ENCODE results near the gene PIK3R2.
"Not testable (repeated sequence)": the region's sequence is repeated elsewhere in the genome, so short reads cannot be mapped to it uniquely, and the experiment has no call there.

DNA sequence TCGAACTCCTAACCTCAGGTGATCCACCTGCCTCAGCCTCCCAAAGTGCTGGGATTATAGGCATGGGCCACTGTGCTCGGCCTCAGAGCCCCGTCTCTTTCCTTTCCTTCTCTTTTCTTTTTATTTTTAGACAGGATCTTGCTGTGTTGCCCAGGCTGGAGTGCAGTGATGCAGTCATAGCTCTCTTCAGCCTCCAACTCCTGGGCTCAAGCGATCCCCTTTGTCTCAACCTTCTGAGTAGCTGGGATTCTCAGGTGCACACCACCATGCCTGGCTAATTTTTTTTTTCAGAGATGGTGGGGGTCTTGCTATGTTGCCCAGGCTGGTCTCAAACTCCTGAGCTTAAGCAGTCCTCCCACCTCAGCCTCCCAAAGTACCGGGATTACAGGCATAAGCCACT is 56.9 kb downstream of the PIK3R2 start:
- TF ChIP-seq, protein P1, sequence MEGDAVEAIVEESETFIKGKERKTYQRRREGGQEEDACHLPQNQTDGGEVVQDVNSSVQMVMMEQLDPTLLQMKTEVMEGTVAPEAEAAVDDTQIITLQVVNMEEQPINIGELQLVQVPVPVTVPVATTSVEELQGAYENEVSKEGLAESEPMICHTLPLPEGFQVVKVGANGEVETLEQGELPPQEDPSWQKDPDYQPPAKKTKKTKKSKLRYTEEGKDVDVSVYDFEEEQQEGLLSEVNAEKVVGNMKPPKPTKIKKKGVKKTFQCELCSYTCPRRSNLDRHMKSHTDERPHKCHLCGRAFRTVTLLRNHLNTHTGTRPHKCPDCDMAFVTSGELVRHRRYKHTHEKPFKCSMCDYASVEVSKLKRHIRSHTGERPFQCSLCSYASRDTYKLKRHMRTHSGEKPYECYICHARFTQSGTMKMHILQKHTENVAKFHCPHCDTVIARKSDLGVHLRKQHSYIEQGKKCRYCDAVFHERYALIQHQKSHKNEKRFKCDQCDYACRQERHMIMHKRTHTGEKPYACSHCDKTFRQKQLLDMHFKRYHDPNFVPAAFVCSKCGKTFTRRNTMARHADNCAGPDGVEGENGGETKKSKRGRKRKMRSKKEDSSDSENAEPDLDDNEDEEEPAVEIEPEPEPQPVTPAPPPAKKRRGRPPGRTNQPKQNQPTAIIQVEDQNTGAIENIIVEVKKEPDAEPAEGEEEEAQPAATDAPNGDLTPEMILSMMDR (conservative IDR thresholded peaks at IDR 0.05; ENCODE audit: low read length), result not testable (repeated sequence)
- TF ChIP-seq EZH2phosphoT487 (IDR thresholded peaks at IDR 0.05; ENCODE audit: borderline replicate concordance), result not testable (repeated sequence)
